A673 (cell line): ENCODE results near the gene SUPT3H.

Source experiments
- EZH2 ChIP-seq: fragments of 200-600 bp; sonication (generic); IDR thresholded peaks from 2 replicates; pipeline ENCODE4 v1.6.1; 2017; ENCODE audit warnings: borderline replicate concordance, low read depth, mild to moderate bottlenecking, mixed read lengths, antibody characterized with exemption, low read length; ENCODE audit not compliant: poor library complexity, severe bottlenecking
- TF ChIP-seq, protein P1 (sequence below): fragments of 300-800, 200-600 bp; sonication (generic); conservative IDR thresholded peaks from 2 replicates; pipeline ENCODE4 v1.5.1; 2017; ENCODE audit warnings: low read depth, mild to moderate bottlenecking, antibody characterized with exemption, low read length, moderate library complexity, mixed read lengths

DNA sequence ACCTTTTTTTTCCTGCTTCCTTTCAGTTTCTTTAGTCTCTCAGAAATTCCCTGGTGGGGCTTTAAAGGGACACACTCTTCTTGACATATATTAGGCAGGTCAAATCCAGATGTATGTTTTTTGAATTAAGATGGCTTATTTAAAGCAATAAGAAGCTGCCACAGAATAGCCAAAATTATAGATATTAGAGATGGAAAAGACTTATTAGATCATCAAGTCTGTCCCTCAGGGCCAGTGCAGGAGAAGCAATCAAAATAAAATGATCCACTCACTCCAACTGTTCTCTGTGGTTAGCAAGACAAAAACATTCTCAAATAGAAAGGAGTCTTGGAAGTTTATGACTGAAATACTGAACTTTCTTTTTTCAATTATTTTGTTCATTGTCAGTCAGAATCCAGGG is 527.4 kb downstream of the SUPT3H start:
- TF ChIP-seq, protein P1, sequence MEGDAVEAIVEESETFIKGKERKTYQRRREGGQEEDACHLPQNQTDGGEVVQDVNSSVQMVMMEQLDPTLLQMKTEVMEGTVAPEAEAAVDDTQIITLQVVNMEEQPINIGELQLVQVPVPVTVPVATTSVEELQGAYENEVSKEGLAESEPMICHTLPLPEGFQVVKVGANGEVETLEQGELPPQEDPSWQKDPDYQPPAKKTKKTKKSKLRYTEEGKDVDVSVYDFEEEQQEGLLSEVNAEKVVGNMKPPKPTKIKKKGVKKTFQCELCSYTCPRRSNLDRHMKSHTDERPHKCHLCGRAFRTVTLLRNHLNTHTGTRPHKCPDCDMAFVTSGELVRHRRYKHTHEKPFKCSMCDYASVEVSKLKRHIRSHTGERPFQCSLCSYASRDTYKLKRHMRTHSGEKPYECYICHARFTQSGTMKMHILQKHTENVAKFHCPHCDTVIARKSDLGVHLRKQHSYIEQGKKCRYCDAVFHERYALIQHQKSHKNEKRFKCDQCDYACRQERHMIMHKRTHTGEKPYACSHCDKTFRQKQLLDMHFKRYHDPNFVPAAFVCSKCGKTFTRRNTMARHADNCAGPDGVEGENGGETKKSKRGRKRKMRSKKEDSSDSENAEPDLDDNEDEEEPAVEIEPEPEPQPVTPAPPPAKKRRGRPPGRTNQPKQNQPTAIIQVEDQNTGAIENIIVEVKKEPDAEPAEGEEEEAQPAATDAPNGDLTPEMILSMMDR: no peak
- TF ChIP-seq EZH2: no peak
